ENCODE measurements around the gene PHYHD1. TPM values are rescaled to one million over a fixed set of nuclear protein-coding genes. Genes with fewer than 3 reads are reported as not detected.
A peak's percentile ranks its signal among the peaks of the same experiment; 100 is the strongest.
"Not testable (repeated sequence)": the region's sequence is repeated elsewhere in the genome, so short reads cannot be mapped to it uniquely, and the experiment has no call there.

The PHYHD1 gene
- total RNA-seq, 2 experiments from 2014 or later = 0.47 to 0.63 TPM

DNA sequence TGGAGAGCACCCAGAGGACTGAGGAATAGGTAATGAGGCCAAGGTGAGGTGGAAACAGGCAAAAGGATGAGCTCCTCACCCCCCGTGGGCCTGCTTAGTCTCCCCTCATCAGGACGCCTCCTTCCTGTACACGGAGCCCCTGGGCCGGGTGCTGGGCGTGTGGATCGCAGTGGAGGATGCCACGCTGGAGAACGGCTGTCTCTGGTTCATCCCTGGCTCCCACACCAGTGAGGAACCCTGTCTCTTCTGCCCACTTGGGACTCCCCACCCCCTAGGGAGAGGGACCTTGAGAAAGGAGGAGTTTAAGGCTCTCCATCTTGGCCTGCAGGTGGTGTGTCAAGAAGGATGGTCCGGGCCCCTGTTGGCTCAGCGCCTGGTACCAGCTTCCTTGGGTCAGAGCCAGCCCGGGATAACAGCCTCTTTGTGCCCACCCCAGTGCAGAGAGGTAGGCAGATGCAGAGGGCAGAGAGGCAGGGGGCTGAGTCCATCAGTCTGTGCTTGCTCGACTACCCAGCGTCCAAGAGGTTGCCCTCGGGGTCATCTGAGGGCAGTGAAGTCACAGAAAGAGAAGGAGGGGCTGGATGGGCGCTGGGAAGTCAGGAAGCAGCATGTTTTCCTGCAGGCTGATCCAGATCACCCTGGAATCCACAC lies 19.6 kb downstream of the PHYHD1 start:
- ATAC-seq = no peak
- Mint-ChIP-seq H3K36me3 (no peaks in the 10 kb centered on the region), H3K4me3 (no peak overlapping the region), H3K4me1 (peaks cover under 1% of the 10 kb centered on the region), H3K27me3 (no peaks in the 10 kb centered on the region), H3K9me3 (ENCODE audit: low read depth) (no peaks in the 10 kb centered on the region), H3K27ac (no peak overlapping the region)
- CTCF ChIA-PET = no interaction called here
- DNase-seq = no peak

DNA sequence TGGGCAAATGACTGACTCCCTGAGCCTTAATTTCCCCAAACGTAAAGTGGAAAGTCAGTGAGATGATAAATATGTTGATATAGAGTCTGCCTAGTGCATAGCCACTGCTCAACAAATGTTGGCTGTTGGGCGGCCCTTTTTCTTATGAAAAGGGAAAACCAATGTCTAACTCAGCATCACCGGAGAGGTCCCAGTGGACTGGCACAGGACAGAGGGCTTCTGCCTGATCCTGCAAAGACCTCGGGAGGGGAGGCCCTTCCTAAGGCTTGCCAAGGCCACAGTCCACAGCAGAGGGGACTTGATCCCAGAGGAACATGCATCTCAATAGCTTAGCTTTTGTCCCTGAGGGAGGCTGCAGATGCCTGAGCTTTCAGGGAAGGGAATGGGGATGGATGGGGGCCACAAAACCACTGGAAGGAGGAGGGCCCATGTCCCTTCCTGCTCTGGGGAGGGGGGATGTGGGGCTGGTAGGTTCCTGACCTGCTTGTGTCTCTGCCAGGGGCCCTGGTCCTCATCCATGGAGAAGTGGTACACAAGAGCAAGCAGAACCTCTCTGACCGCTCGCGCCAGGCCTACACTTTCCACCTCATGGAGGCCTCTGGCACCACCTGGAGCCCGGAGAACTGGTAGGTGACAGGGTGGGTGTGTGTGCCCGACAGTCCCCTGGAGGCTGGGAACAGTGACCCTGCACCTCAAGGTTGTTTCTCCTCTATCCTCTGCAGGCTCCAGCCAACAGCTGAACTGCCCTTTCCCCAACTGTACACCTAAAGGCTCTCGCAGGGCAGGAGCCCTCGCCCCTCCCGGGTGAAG lies 20.4 kb downstream of the PHYHD1 start:
- ATAC-seq = no peak
- no peaks in the 10 kb centered on the region for H3K27me3 Mint-ChIP-seq
- no peak for DNase-seq
- no peaks in the 10 kb centered on the region for H3K9me3 Mint-ChIP-seq (ENCODE audit: low read depth)
- CTCF ChIA-PET = no interaction called here
- H3K27ac Mint-ChIP-seq = no peak overlapping the region
- peaks cover 8% of the 10 kb centered on the region for H3K4me1 Mint-ChIP-seq
- no peaks in the 10 kb centered on the region for H3K36me3 Mint-ChIP-seq
- no peak overlapping the region for H3K4me3 Mint-ChIP-seq

DNA sequence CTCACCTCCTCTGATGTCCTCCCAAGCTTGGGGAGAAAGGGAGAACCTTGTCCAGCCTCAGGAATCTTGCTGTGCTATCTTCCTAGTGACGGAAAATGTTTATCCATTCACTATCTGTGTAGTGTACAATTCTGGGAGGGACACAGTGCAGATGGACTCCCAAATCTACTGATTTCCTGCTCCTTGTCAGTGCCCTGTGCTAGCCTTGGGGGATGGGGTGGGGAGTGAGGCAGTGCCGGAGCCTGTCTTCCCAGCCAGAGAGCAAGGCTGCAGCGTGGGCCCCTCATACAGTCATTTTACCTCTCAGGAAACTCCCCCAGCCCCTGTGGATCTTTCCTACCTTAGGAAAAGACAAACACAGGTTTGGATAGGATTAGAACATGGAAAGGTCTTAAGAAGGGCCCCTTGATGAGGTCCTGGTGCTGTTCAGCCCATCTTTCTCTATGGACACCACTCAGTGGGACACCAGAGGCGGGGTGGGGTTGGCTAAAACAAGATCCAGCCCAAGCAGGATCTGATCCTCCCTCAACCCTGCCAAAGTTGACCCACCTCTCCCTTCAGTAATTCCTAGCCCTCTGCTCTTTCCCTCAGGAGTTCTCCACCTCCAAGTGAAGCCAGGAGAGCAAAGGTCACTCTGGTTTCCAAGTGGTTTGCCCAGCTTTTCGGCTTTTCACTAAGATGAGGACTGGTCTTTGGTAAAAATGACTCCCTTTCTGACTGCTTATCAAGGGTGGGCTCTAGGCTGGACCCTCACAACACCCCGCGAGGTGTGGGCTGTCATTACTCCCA lies 23.2 kb downstream of the PHYHD1 start:
- H3K9me3 Mint-ChIP-seq (ENCODE audit: low read depth) = no peaks in the 10 kb centered on the region
- no peak overlapping the region for H3K27ac Mint-ChIP-seq

GRCh38 chr9:128944966-128945365 lies 24.2 kb downstream of the PHYHD1 start:
- DNase-seq; H3K4me3 Mint-ChIP-seq; CTCF ChIA-PET; H3K27me3 Mint-ChIP-seq; H3K9me3 Mint-ChIP-seq (ENCODE audit: low read depth); ATAC-seq; H3K36me3 Mint-ChIP-seq: not testable (repeated sequence)
- peaks cover 25% of the 10 kb centered on the region for H3K4me1 Mint-ChIP-seq
- H3K27ac Mint-ChIP-seq = peak overlapping the region; percentile 49

More for the DNA sequence above, 23.2 kb downstream of the PHYHD1 start:
- DNase-seq (no peak), ATAC-seq (no peak)
- Mint-ChIP-seq H3K4me3 (no peak overlapping the region), H3K36me3 (peaks cover 2% of the 10 kb centered on the region), H3K27me3 (no peaks in the 10 kb centered on the region), H3K4me1 (peaks cover 23% of the 10 kb centered on the region)
- CTCF ChIA-PET = interaction anchor here (1.5 to 1.9 kb wide), 2 partner anchors 16 to 42 kb away, joined by 3 to 9 read pairs; no protein-coding TSS in a partner anchor

DNA sequence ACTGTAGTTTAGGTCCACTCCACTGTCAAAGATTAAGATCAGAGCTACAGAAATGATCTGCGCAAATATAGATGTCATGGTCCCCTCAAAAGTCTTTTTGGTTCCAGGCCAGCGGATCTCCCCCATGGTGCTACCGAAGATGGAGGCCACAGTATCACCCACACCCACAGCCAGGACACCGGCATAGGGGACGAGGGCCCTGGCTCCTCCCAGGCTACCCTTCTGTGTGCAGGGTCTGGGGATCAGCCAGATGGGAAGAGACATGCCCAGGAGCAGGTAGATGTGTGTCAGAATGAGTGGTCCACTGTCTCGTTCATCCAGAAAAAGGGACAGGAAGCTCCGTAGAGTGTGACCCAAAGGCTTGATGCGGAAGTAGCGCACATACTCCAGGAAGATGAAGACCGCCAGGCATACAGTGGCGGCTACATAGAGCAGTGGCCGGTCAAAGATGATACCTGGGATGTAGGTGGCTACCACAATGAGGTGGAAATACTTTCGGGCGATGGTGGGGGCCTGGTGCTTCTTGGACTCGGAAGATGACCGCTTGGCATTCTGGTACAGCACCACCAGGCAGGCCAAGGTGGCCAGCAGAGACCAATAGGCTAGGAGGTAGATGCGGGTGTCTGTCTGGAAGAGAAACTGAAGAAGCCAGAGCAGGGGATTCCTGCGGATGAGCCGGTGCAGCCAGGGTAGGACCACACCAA lies 25.2 kb downstream of the PHYHD1 start:
- H3K36me3 Mint-ChIP-seq = peaks cover 4% of the 10 kb centered on the region
- ATAC-seq = no peak

GRCh38 chr9:128946571-128947276 lies 25.9 kb downstream of the PHYHD1 start:
- Mint-ChIP-seq H3K4me3 (peak overlapping the region; percentile 99), H3K27ac (peak overlapping the region; percentile 97), H3K36me3 (peaks cover 6% of the 10 kb centered on the region), H3K9me3 (ENCODE audit: low read depth) (no peaks in the 10 kb centered on the region), H3K27me3 (no peaks in the 10 kb centered on the region), H3K4me1 (peaks cover 29% of the 10 kb centered on the region)
- ATAC-seq (peak; percentile 35), DNase-seq (no peak)
- CTCF ChIA-PET = no interaction called here

More for the DNA sequence above, 25.2 kb downstream of the PHYHD1 start:
- Mint-ChIP-seq H3K27ac (no peak overlapping the region), H3K27me3 (no peaks in the 10 kb centered on the region), H3K4me1 (peaks cover 27% of the 10 kb centered on the region), H3K9me3 (ENCODE audit: low read depth) (no peaks in the 10 kb centered on the region), H3K4me3 (peak overlapping the region; percentile 99)
- DNase-seq = no peak
- CTCF ChIA-PET = interaction anchor here (0.6 kb wide), 1 partner anchor 110 kb away, joined by 3 read pairs; no protein-coding TSS in a partner anchor

DNA sequence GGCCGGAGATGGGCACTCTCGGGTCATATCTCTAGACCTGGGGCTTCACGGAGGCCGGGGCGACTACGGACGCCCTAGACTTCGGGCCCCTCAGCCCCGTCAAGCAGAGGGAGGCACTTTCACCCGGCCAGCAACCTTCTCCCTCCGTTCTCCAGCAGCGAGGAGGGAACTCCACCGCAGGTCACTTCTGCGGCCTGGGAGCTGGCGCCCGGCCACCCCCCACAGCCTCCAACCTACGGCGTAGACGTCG lies 26.4 kb downstream of the PHYHD1 start:
- CTCF ChIA-PET = no interaction called here
- Mint-ChIP-seq H3K4me3 (peak overlapping the region; percentile 99), H3K9me3 (ENCODE audit: low read depth) (no peaks in the 10 kb centered on the region), H3K4me1 (peaks cover 29% of the 10 kb centered on the region), H3K36me3 (peaks cover 6% of the 10 kb centered on the region), H3K27me3 (no peaks in the 10 kb centered on the region), H3K27ac (peak overlapping the region; percentile 97)
- no peak for DNase-seq
- ATAC-seq = no peak

- peak within 1 kb of the TSS; percentile 99 for H3K4me3 Mint-ChIP-seq
- H3K36me3 Mint-ChIP-seq = peaks cover 9% of the 10 kb centered on the region
- H3K27ac Mint-ChIP-seq = peak within 1 kb of the TSS; percentile 97
- H3K9me3 Mint-ChIP-seq (ENCODE audit: low read depth) = no peaks in the 10 kb centered on the region
- DNase-seq = peak; percentile 98
- CTCF ChIA-PET = interaction anchor here (0.7 kb wide), 1 partner anchor 130 kb away, joined by 3 read pairs; the partner anchor contains the start of gene ENDOG
- H3K27me3 Mint-ChIP-seq = no peaks in the 10 kb centered on the region
- H3K4me1 Mint-ChIP-seq = peaks cover 30% of the 10 kb centered on the region
- ATAC-seq = peak; percentile 92
These were observed 26.9 kb downstream of the PHYHD1 start, which contains the start of the genes DOLK and NUP188 for GRCh38 chr9:128947527-128948301. Gene DOLK, minus strand, starts transcription at chr9:128947603. Its CDS starts 300 bp downstream, at chr9:128947303. Gene NUP188, plus strand, starts transcription at chr9:128947699. Its CDS starts 21 bp downstream, at chr9:128947720.

- H3K4me3 Mint-ChIP-seq; ATAC-seq; H3K27me3 Mint-ChIP-seq; CTCF ChIA-PET; H3K27ac Mint-ChIP-seq; H3K9me3 Mint-ChIP-seq (ENCODE audit: low read depth); H3K4me1 Mint-ChIP-seq; DNase-seq: not testable (repeated sequence)
- H3K36me3 Mint-ChIP-seq = peaks cover 38% of the 10 kb centered on the region
These were observed 40.6 kb downstream of the PHYHD1 start for GRCh38 chr9:128961403-128961802.

DNA sequence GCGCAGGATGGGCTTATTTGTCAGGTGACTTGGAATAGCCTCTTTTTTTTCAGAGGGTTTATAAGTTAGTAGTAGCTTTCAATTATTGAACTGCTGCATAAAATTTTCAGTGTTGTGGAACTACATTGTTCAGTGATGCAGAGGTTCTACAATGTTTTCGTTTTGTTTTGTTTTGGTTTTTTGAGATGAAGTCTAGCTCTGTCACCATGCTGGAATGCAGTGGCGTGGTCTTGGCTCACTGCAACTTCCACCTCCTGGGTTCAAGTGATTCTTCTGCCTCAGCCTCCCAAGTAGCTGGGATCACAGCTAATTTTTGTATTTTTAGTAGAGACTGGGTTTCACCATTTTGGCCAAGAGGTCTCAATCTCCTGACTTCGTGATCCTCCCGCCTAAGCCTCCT lies 48.7 kb downstream of the PHYHD1 start:
- Mint-ChIP-seq H3K36me3 (peaks cover 36% of the 10 kb centered on the region), H3K4me1 (no peaks in the 10 kb centered on the region), H3K4me3 (no peak overlapping the region), H3K27ac (no peak overlapping the region), H3K9me3 (ENCODE audit: low read depth) (no peaks in the 10 kb centered on the region), H3K27me3 (no peaks in the 10 kb centered on the region)
- DNase-seq (no peak), ATAC-seq (no peak)
- CTCF ChIA-PET = interaction anchor here (0.6 to 0.7 kb wide), 3 partner anchors 10 to 103 kb away, joined by 3 read pairs; no protein-coding TSS in a partner anchor

GRCh38 chr9:128972956-128973355 lies 52.2 kb downstream of the PHYHD1 start:
- no peak for ATAC-seq
- no peaks in the 10 kb centered on the region for H3K4me1 Mint-ChIP-seq
- no peaks in the 10 kb centered on the region for H3K9me3 Mint-ChIP-seq (ENCODE audit: low read depth)
- H3K27ac Mint-ChIP-seq = no peak overlapping the region
- DNase-seq = no peak
- no peaks in the 10 kb centered on the region for H3K27me3 Mint-ChIP-seq
- no peak overlapping the region for H3K4me3 Mint-ChIP-seq
- H3K36me3 Mint-ChIP-seq = peaks cover 44% of the 10 kb centered on the region
- CTCF ChIA-PET = no interaction called here

DNA sequence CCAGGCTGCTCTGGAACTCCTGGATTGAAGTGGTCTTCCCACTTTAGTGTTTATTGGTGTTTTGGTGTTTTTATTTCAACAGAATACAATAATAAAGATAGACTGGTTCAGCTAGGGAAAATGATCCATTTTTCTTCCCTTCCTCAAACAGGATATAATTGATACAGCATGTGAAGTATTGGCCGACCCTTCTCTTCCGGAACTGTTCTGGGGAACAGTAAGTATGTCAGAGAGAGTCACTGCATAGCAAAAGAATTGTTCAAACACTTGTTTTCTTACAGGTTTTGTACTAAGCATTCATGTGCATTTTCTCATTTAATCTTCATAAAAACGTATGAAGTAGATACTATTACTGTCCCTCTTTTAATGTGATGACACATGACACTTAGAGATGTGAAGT lies 58.3 kb downstream of the PHYHD1 start:
- CTCF ChIA-PET = no interaction called here
- Mint-ChIP-seq H3K9me3 (ENCODE audit: low read depth) (no peaks in the 10 kb centered on the region), H3K36me3 (peaks cover 57% of the 10 kb centered on the region), H3K4me3 (no peak overlapping the region), H3K27ac (no peak overlapping the region), H3K4me1 (no peaks in the 10 kb centered on the region), H3K27me3 (no peaks in the 10 kb centered on the region)
- no peak for ATAC-seq
- DNase-seq = no peak
